ENCODE data around the gene YY1AP1. TPM values are rescaled to one million over a fixed set of nuclear protein-coding genes. Genes with fewer than 3 reads are reported as not detected.
"Not testable (repeated sequence)": the region's sequence is repeated elsewhere in the genome, so short reads cannot be mapped to it uniquely, and the experiment has no call there.

The YY1AP1 gene
- total RNA-seq, 1 experiment from 2014 or later, result 37.6 TPM

- intact Hi-C loops (cut with micrococcal nuclease), result no loop called here
- no peak overlapping the region for H3K9ac ChIP-seq (ENCODE audit: low read length)
- H4K20me1 ChIP-seq (ENCODE audit: low read length), result peaks cover 4% of the 10 kb centered on the region; the same call in 1 of the 2 replicates
- H3K4me3 ChIP-seq (ENCODE audit: low read length), result no peak overlapping the region
- H3K27me3 ChIP-seq (ENCODE audit: low read length), result no peaks in the 10 kb centered on the region
- no peaks in the 10 kb centered on the region for H3K9me2 ChIP-seq (replicated peaks; ENCODE audit: low read length)
- no peaks in the 10 kb centered on the region for H3F3A ChIP-seq (ENCODE audit: low read length, unreplicated experiment)
- H3K9me3 ChIP-seq (ENCODE audit: low read length), result no peaks in the 10 kb centered on the region
- CTCF ChIA-PET, result interaction anchor here (0.7 kb wide), 1 partner anchor 519 kb away, joined by 3 read pairs; no protein-coding TSS in a partner anchor
- H3K27ac ChIP-seq (ENCODE audit: low read length), result no peak overlapping the region
- no peak overlapping the region for H2AFZ ChIP-seq (ENCODE audit: low read length)
- H3K36me3 ChIP-seq (ENCODE audit: low read depth, low read length), result peaks cover 32% of the 10 kb centered on the region; the same call in 1 of the 2 replicates
- no peak overlapping the region for H3K4me2 ChIP-seq (ENCODE audit: low read length)
- no peaks in the 10 kb centered on the region for H3K4me1 ChIP-seq (ENCODE audit: insufficient read depth, low read length)
- no peak for TF ChIP-seq EZH2phosphoT487 (IDR thresholded peaks at IDR 0.05; ENCODE audit: borderline replicate concordance, low read length)
- no peak for TF ChIP-seq CTCF (conservative IDR thresholded peaks at IDR 0.05; ENCODE audit: low read depth, low read length)
- no peak for TF ChIP-seq EZH2 (IDR thresholded peaks at IDR 0.05; ENCODE audit: low read length, unreplicated experiment)
- H3K79me2 ChIP-seq (ENCODE audit: low read length), result peaks cover 31% of the 10 kb centered on the region
- BruUV-seq (replicated peaks), result no TSS peak
- POLR2A ChIA-PET (ENCODE audit: unreplicated experiment), result no interaction called here
- DNase-seq (no peak), ATAC-seq (no peak)
Measured at GRCh38 chr1:155713075-155713474, 24.5 kb upstream of the YY1AP1 start.

- H3K4me3 ChIP-seq (ENCODE audit: low read length); H3K4me2 ChIP-seq (ENCODE audit: low read length); H3K27ac ChIP-seq (ENCODE audit: low read length); H3K9me3 ChIP-seq (ENCODE audit: low read length); POLR2A ChIA-PET (ENCODE audit: unreplicated experiment); H2AFZ ChIP-seq (ENCODE audit: low read length); H3F3A ChIP-seq (ENCODE audit: low read length, unreplicated experiment); intact Hi-C loops (cut with micrococcal nuclease); H3K9me2 ChIP-seq (replicated peaks; ENCODE audit: low read length); H3K27me3 ChIP-seq (ENCODE audit: low read length); DNase-seq; ATAC-seq; H3K9ac ChIP-seq (ENCODE audit: low read length); BruUV-seq (replicated peaks); H3K4me1 ChIP-seq (ENCODE audit: insufficient read depth, low read length); H4K20me1 ChIP-seq (ENCODE audit: low read length): not testable (repeated sequence)
- peaks cover 29% of the 10 kb centered on the region; the same call in 1 of the 2 replicates for H3K36me3 ChIP-seq (ENCODE audit: low read depth, low read length)
- peaks cover 35% of the 10 kb centered on the region for H3K79me2 ChIP-seq (ENCODE audit: low read length)
- CTCF ChIA-PET, result interaction anchor here (0.7 kb wide), 1 partner anchor 518 kb away, joined by 3 read pairs; no protein-coding TSS in a partner anchor
- TF ChIP-seq CTCF (conservative IDR thresholded peaks at IDR 0.05; ENCODE audit: low read depth, low read length), result peak; percentile 39
Measured at GRCh38 chr1:155712636-155713035, 24.1 kb upstream of the YY1AP1 start.

GRCh38 chr1:155711457-155711856 lies 22.9 kb upstream of the YY1AP1 start:
- H3F3A ChIP-seq (ENCODE audit: low read length, unreplicated experiment); H3K27ac ChIP-seq (ENCODE audit: low read length); H3K4me3 ChIP-seq (ENCODE audit: low read length); H3K9me2 ChIP-seq (replicated peaks; ENCODE audit: low read length); DNase-seq; BruUV-seq (replicated peaks); ATAC-seq; intact Hi-C loops (cut with micrococcal nuclease); H3K27me3 ChIP-seq (ENCODE audit: low read length); H3K4me2 ChIP-seq (ENCODE audit: low read length); H3K9ac ChIP-seq (ENCODE audit: low read length); H4K20me1 ChIP-seq (ENCODE audit: low read length); CTCF ChIA-PET; H2AFZ ChIP-seq (ENCODE audit: low read length); POLR2A ChIA-PET (ENCODE audit: unreplicated experiment); H3K4me1 ChIP-seq (ENCODE audit: insufficient read depth, low read length); H3K9me3 ChIP-seq (ENCODE audit: low read length): not testable (repeated sequence)
- Histone ChIP-seq H3K79me2 (ENCODE audit: low read length) (peaks cover 47% of the 10 kb centered on the region), H3K36me3 (ENCODE audit: low read depth, low read length) (peaks cover 21% of the 10 kb centered on the region; the same call in 1 of the 2 replicates)

Data from PC-3 (cell line).